SW 1271 (cell line): ENCODE measurements around the gene ACOXL.

Source experiments
- DNase-seq, 2 experiments: peaks; one replicate each; lab custom pipeline; 2025; lab: John Stamatoyannopoulos, UW

ACOXL gene

GRCh38 chr2:111164078-111164477, 431.7 kb downstream of the ACOXL start:
- no peak for DNase-seq

GRCh38 chr2:111165084-111165483, 432.7 kb downstream of the ACOXL start:
- no peak for DNase-seq

GRCh38 chr2:111166115-111166514, 433.7 kb downstream of the ACOXL start:
- no peak for DNase-seq

- DNase-seq, result no peak
Observed at GRCh38 chr2:111167076-111167862, 434.9 kb downstream of the ACOXL start.

- no peak for DNase-seq
Observed at GRCh38 chr2:111167863-111168162, 435.4 kb downstream of the ACOXL start.
